Stimulated activated CD4-positive, alpha-beta T cell treated with anti-CD3 and anti-CD28 coated beads, Interleukin-2, amount 100 ng/mL, for 4 hours (primary cell): ENCODE results near the gene NCBP1.

Experiments used
- DNase-seq: peaks from one replicate; pipeline ENCODE4 v3.0.0-alpha.2; 2020; ENCODE audit warnings: low read depth

NCBP1 gene

GRCh38 chr9:97711223-97711626 is 77.6 kb downstream of the NCBP1 start:
- DNase-seq: no peak

GRCh38 chr9:97714435-97714834 is 80.8 kb downstream of the NCBP1 start:
- DNase-seq: no peak

DNA sequence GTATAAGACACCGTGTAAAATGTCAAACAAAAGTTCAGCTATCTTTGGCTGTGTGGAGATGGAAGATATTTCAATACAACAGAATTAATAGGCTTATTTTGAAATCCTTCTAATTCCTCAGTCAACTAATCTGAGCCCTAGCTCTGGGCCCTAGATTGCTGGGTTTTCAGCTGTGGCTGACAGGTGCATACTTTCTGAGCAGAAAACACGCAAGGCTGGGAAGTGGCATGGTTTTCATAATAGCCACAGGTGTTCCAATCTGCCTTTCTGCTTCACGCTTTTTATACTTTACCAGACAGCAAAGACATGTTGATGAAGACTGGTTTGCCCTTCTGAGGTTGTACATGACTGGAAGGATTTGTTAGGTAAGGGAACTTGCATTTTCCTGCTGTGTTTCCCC is 84.2 kb downstream of the NCBP1 start:
- no peak for DNase-seq

GRCh38 chr9:97721396-97721795 is 87.8 kb downstream of the NCBP1 start:
- DNase-seq: no peak

DNA sequence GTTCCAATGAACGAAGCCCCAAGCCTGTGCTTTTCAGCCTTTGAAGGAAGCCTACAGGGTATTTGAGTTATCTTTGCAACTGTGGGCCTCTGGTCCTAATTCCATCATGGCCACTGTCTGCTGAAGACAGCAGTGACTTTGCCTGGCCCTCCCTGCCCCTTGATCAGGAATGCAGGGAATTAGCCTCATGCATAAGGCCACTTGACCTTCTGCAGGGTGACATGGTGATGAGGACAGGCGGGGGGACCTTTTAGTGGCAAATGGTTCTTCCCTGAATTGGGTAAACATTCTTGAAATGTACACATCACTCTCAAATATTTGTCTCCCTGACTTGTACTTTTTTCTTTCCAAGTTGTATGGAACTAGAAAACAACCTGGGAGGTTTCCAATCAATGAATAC is 88.7 kb downstream of the NCBP1 start:
- DNase-seq: no peak
